Measurements from ENCODE around the gene CCDC158. TPM values are rescaled to one million over a fixed set of nuclear protein-coding genes. Genes with fewer than 3 reads are reported as not detected.

CCDC158 gene
- total and polyA plus RNA-seq, 2 of the 8 experiments (the other 6 are each of a cell fraction or from before 2014, with no cell fraction given), result not detected

- Histone ChIP-seq H4K5ac (ENCODE audit: insufficient read length, low read depth, low read length) (no peak overlapping the region), H3K4me2 (ENCODE audit: insufficient read depth in 1 of 2, low read depth in 2 of 2, low read length in 2 of 2) (no peak overlapping the region), H3K14ac (ENCODE audit: insufficient read length) (no peak overlapping the region), H3K9ac (replicated peaks in 1 of 4; ENCODE audit: extremely low read depth in 1 of 4, low read depth in 3 of 4, low read length in 3 of 4) (no peak overlapping the region), H3K23ac (ENCODE audit: insufficient read length) (no peak overlapping the region), H2AFZ (ENCODE audit: low read length) (no peak overlapping the region), H3K18ac (ENCODE audit: extremely low read depth, low read length) (no peak overlapping the region), H3K27me3 (replicated peaks in 1 of 4; ENCODE audit: control insufficient read depth in 3 of 4, extremely low read depth in 1 of 4, insufficient read depth in 3 of 4, low read length in 3 of 4) (no peaks in the 10 kb centered on the region), H2BK120ac (replicated peaks; ENCODE audit: low read depth, low read length) (no peak overlapping the region), H3K36me3 (ENCODE audit: control insufficient read depth in 2 of 4, insufficient read depth in 4 of 4, low read length in 3 of 4) (no peaks in the 10 kb centered on the region), H3K4me1 (replicated peaks in 1 of 4; ENCODE audit: control insufficient read depth in 3 of 4, insufficient read depth in 4 of 4, low read length in 3 of 4) (no peaks in the 10 kb centered on the region), H3K4me3 (ENCODE audit: extremely low read depth in 1 of 4, insufficient read depth in 2 of 4, low read depth in 3 of 4, low read length in 4 of 4) (no peak overlapping the region), H2BK15ac (ENCODE audit: low read length) (no peak overlapping the region), H4K8ac (ENCODE audit: extremely low read depth, insufficient read depth, low read length) (no peak overlapping the region), H4K91ac (replicated peaks; ENCODE audit: insufficient read length, low read length) (no peak overlapping the region), H3K79me1 (ENCODE audit: low read depth, low read length) (no peaks in the 10 kb centered on the region), H2BK12ac (ENCODE audit: low read depth, low read length) (no peak overlapping the region), H2AK5ac (ENCODE audit: low read depth, low read length) (no peak overlapping the region), H2BK5ac (ENCODE audit: low read depth, low read length) (no peak overlapping the region), H3K27ac (ENCODE audit: low read depth, low read length) (no peak overlapping the region), H4K20me1 (replicated peaks in 1 of 2; ENCODE audit: control insufficient read depth in 1 of 2, insufficient read depth in 2 of 2, low read length in 2 of 2) (no peaks in the 10 kb centered on the region), H3K9me3 (ENCODE audit: insufficient read depth in 2 of 2, low read depth in 1 of 2, low read length in 1 of 2) (no peaks in the 10 kb centered on the region), H3K56ac (replicated peaks; ENCODE audit: insufficient read length, low read depth, low read length) (no peak overlapping the region), H2BK20ac (ENCODE audit: low read length) (no peak overlapping the region), H3K23me2 (ENCODE audit: low read depth, low read length) (no peaks in the 10 kb centered on the region), H3K79me2 (ENCODE audit: control insufficient read depth in 1 of 2, insufficient read depth in 2 of 2, low read length in 2 of 2) (no peaks in the 10 kb centered on the region), H3K4ac (replicated peaks; ENCODE audit: insufficient read length, low read depth, low read length) (no peak overlapping the region)
- FAIRE-seq, result no peak
- ChIA-PET CTCF (ENCODE audit: partially characterized antibody) (interaction anchor here (1.0 to 1.9 kb wide), 4 partner anchors 11 to 62 kb away, joined by 3 to 5 read pairs (median 4); no protein-coding TSS in a partner anchor), POLR2A (ENCODE audit: partially characterized antibody) (interaction anchor here (1.0 kb wide), 1 partner anchor 9 kb away, joined by 4 read pairs; the partner anchor contains the start of gene STBD1)
- DNase-seq (ENCODE audit: low read depth in 1 of 2, low spot score in 2 of 2), result no peak
- 91% methylated on average over 1 of the region's 1 CpG; no CpG with 5 or more reads in 1 of the 2 experiments for WGBS, 2 experiments (ENCODE audit: extremely low coverage in 1 of 2, insufficient coverage in 1 of 2, insufficient read length in 1 of 2, insufficient replicate concordance in 2 of 2, low coverage in 1 of 2, low lambda C conversion rate in 2 of 2, missing lambda C conversion rate in 1 of 2)
- TF ChIP-seq MAX (IDR thresholded peaks at IDR 0.05), result no peak
- TF ChIP-seq E2F6 (IDR thresholded peaks at IDR 0.05), result no peak
- TF ChIP-seq CTCF (IDR thresholded peaks at IDR 0.05; ENCODE audit: control extremely low read depth in 1 of 3, insufficient read depth in 1 of 3, low read depth in 1 of 3, low read length in 3 of 3), result no peak
- no peak for TF ChIP-seq TAF1 (IDR thresholded peaks at IDR 0.05; ENCODE audit: low read depth, low read length)
- TF ChIP-seq RAD21 (IDR thresholded peaks at IDR 0.05 in 1 of 2, conservative IDR thresholded peaks at IDR 0.05 in 1 of 2; ENCODE audit: low read depth in 2 of 2, low read length in 2 of 2), result no peak
- no peak for TF ChIP-seq TBP (IDR thresholded peaks at IDR 0.05; ENCODE audit: low read depth, low read length)
- TF ChIP-seq GABPA (IDR thresholded peaks at IDR 0.05; ENCODE audit: borderline replicate concordance, insufficient read depth, low read length), result no peak
- no peak for TF ChIP-seq SUZ12 (IDR thresholded peaks at IDR 0.05; ENCODE audit: low read length)
- no peak for TF ChIP-seq EGR1 (IDR thresholded peaks at IDR 0.05; ENCODE audit: borderline replicate concordance, low read depth, low read length)
- no peak for TF ChIP-seq CHD1 (IDR thresholded peaks at IDR 0.05; ENCODE audit: low read depth, low read length)
- TF ChIP-seq SP2 (IDR thresholded peaks at IDR 0.05; ENCODE audit: low read length), result no peak
These were observed 104.8 kb downstream of the CCDC158 start for GRCh38 chr4:76316131-76316530.

All from H1 (cell line).